Prostate gland (tissue), 2 donors: ENCODE data around the gene PDLIM7.

Experiments
- POLR2A ChIP-seq: fragments of 450-650 bp; IDR thresholded peaks from one replicate; pipeline ENCODE4 v1.6.1; 2016; ENCODE audit warnings: antibody characterized with exemption, mild to moderate bottlenecking
- TF ChIP-seq, protein P1 (sequence below), 4 experiments: fragments of 200-600 bp in 2 of 4; fragments of 450-650 bp in 2 of 4; sonication (generic) in 2 of 4; IDR thresholded peaks; 1 replicate in 3 of 4; 2 replicates in 1 of 4; pipeline ENCODE4 v1.5.1; 2016 to 2019; ENCODE audit warnings: antibody characterized with exemption in 4 of 4, mild to moderate bottlenecking in 2 of 4, moderate library complexity in 2 of 4

DNA sequence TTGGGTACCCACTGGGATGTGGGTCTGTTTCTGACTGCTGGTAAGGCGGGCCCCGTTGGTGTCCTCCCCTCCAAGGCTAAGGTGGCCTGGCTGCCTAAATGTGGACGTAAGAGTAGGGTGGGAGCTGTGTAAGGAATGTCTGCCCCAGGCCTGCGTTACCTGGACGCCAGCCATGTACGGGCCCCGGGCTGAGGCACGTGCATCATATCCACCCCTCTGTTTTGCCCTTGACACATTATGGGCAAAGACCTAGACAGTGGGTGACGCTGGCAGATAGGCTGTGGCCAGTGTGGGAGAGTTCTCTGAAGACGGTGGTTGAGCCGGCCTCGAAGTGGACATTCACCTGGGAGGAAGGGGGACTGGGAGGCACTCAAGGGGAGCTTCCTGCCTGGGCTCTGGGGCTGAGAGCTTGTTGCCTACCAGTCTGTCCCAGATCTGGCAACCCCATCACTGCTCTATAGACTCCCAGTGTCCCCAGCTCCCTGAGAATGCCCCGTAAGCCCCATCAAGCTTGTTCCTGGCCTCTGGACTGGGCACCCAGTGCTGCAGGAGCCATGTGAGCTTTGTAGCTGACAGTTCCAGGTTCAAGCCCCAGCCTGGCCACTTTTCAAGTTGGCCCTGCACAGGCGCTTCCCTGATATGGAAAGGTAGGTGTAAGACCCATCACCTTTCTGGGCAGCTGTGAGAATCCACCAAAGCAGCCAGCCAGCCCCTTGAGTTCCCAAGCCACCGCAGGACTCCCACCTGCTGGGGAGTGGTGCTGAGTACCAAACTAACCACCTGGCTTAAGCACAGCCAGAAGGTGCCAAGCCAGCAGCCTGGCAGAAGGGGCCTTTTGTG, 54.0 kb downstream of the PDLIM7 start:
- no peak for TF ChIP-seq POLR2A
- TF ChIP-seq, protein P1, sequence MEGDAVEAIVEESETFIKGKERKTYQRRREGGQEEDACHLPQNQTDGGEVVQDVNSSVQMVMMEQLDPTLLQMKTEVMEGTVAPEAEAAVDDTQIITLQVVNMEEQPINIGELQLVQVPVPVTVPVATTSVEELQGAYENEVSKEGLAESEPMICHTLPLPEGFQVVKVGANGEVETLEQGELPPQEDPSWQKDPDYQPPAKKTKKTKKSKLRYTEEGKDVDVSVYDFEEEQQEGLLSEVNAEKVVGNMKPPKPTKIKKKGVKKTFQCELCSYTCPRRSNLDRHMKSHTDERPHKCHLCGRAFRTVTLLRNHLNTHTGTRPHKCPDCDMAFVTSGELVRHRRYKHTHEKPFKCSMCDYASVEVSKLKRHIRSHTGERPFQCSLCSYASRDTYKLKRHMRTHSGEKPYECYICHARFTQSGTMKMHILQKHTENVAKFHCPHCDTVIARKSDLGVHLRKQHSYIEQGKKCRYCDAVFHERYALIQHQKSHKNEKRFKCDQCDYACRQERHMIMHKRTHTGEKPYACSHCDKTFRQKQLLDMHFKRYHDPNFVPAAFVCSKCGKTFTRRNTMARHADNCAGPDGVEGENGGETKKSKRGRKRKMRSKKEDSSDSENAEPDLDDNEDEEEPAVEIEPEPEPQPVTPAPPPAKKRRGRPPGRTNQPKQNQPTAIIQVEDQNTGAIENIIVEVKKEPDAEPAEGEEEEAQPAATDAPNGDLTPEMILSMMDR (IDR thresholded peaks at IDR 0.05), result no peak
